Measurements from ENCODE around the gene SKI. TPM values are rescaled to one million over a fixed set of nuclear protein-coding genes. Genes with fewer than 3 reads are reported as not detected.

SKI gene
- total RNA-seq, 1 experiment from 2014 or later = 28.3 TPM

- intact Hi-C loops (cut with micrococcal nuclease) = no loop called here
- Histone ChIP-seq H3F3A (ENCODE audit: low read length, unreplicated experiment) (no peaks in the 10 kb centered on the region), H3K27me3 (ENCODE audit: low read length) (no peaks in the 10 kb centered on the region), H2AFZ (ENCODE audit: low read length) (no peak overlapping the region), H3K4me1 (ENCODE audit: insufficient read depth, low read length) (no peaks in the 10 kb centered on the region), H3K36me3 (ENCODE audit: low read depth, low read length) (peaks cover 6% of the 10 kb centered on the region; the same call in 1 of the 2 replicates), H3K9me2 (replicated peaks; ENCODE audit: low read length) (no peaks in the 10 kb centered on the region), H3K27ac (ENCODE audit: low read length) (no peak overlapping the region), H4K20me1 (ENCODE audit: low read length) (peaks cover 86% of the 10 kb centered on the region), H3K9me3 (ENCODE audit: low read length) (no peaks in the 10 kb centered on the region), H3K4me2 (ENCODE audit: low read length) (no peak overlapping the region), H3K9ac (ENCODE audit: low read length) (no peak overlapping the region), H3K79me2 (ENCODE audit: low read length) (peaks cover 99% of the 10 kb centered on the region), H3K4me3 (ENCODE audit: low read length) (no peak overlapping the region)
- CTCF ChIA-PET = no interaction called here
- POLR2A ChIA-PET (ENCODE audit: unreplicated experiment) = no interaction called here
- no peak for ATAC-seq
- DNase-seq = no peak
- BruUV-seq (replicated peaks) = no TSS peak
- no peak for TF ChIP-seq EZH2 (IDR thresholded peaks at IDR 0.05; ENCODE audit: low read length, unreplicated experiment)
- no peak for TF ChIP-seq EZH2phosphoT487 (IDR thresholded peaks at IDR 0.05; ENCODE audit: borderline replicate concordance, low read length)
- no peak for TF ChIP-seq CTCF (conservative IDR thresholded peaks at IDR 0.05; ENCODE audit: low read depth, low read length)
These were observed 46.3 kb downstream of the SKI start for GRCh38 chr1:2274231-2274928.

GRCh38 chr1:2274929-2275475 lies 46.9 kb downstream of the SKI start:
- TF ChIP-seq CTCF (conservative IDR thresholded peaks at IDR 0.05; ENCODE audit: low read depth, low read length) (no peak), EZH2 (IDR thresholded peaks at IDR 0.05; ENCODE audit: low read length, unreplicated experiment) (no peak), EZH2phosphoT487 (IDR thresholded peaks at IDR 0.05; ENCODE audit: borderline replicate concordance, low read length) (no peak)
- Histone ChIP-seq H4K20me1 (ENCODE audit: low read length) (peaks cover 81% of the 10 kb centered on the region), H3K9ac (ENCODE audit: low read length) (no peak overlapping the region), H3K4me2 (ENCODE audit: low read length) (no peak overlapping the region), H3K36me3 (ENCODE audit: low read depth, low read length) (peaks cover 6% of the 10 kb centered on the region; the same call in 1 of the 2 replicates), H3K9me3 (ENCODE audit: low read length) (no peaks in the 10 kb centered on the region), H3K4me1 (ENCODE audit: insufficient read depth, low read length) (no peaks in the 10 kb centered on the region), H3K27me3 (ENCODE audit: low read length) (no peaks in the 10 kb centered on the region), H3F3A (ENCODE audit: low read length, unreplicated experiment) (no peaks in the 10 kb centered on the region), H3K79me2 (ENCODE audit: low read length) (peaks cover 99% of the 10 kb centered on the region), H3K9me2 (replicated peaks; ENCODE audit: low read length) (no peaks in the 10 kb centered on the region), H3K4me3 (ENCODE audit: low read length) (no peak overlapping the region), H2AFZ (ENCODE audit: low read length) (no peak overlapping the region), H3K27ac (ENCODE audit: low read length) (no peak overlapping the region)
- BruUV-seq (replicated peaks) = no TSS peak
- POLR2A ChIA-PET (ENCODE audit: unreplicated experiment) = no interaction called here
- no peak for DNase-seq
- CTCF ChIA-PET = no interaction called here
- intact Hi-C loops (cut with micrococcal nuclease) = no loop called here
- ATAC-seq = no peak
